ENCODE measurements around the gene TEX29.

The TEX29 gene

DNA sequence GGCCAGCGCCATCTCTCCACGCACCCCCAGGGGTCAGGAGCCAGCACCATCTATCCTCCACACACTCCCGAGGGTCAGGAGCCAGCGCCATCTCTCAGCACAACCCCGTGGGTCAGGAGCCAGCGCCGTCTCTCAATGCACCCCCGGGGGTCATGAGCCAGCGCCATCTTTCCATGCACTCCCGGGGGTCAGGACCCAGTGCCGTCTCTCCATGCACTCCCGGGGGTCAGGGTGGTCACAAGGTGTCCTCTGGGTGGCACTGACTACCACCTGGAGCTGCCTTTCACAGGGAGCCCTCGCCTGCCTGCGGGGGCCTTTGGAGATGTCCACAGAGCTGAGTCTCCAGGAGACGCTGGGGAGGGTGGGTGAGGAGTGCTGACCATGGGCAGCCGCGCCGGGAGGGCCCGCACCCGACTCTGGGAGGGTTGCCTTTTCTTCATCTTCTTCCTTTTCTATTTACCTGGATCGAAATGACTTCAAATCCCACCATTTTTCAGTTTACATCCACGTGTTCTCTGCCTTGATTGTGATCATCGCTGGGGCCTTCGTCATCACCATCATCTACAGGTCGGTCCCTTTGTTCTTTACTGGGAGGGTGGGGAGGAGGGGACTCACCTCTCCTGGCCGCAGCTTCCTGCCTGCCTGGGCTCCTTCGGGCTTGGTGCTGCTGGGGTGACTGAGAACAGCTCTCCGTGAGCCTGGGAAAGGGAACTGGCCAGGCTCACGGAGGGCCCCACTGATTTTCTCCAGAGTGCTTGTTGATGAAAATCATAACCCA is 19.1 kb downstream of the TEX29 start:
- no peak for DNase-seq (ENCODE audit: low read depth, low spot score)

DNA sequence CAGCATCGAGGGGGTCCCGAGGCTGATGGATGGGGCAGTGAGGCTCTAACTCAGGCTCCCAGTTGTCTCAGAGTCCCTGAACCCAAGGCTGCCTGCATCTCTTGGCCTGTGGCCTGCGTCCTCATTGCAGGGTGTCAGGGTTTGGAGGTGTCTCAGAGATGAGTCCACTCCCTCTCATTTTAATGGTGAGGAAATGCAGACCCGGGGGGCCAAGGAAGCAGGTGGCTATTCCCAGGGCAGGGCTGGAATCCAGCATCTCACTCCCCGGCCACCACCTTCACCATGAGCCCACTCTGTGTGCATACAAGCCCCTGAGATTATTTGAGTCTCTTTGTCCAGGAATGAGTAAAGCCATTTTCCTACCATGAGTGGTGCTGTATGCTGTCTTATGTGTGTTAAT is 21.4 kb downstream of the TEX29 start:
- DNase-seq (ENCODE audit: low read depth, low spot score) = no peak

- no peak for DNase-seq (ENCODE audit: low read depth, low spot score)
Observed at GRCh38 chr13:111342721-111343120, 22.3 kb downstream of the TEX29 start.

DNA sequence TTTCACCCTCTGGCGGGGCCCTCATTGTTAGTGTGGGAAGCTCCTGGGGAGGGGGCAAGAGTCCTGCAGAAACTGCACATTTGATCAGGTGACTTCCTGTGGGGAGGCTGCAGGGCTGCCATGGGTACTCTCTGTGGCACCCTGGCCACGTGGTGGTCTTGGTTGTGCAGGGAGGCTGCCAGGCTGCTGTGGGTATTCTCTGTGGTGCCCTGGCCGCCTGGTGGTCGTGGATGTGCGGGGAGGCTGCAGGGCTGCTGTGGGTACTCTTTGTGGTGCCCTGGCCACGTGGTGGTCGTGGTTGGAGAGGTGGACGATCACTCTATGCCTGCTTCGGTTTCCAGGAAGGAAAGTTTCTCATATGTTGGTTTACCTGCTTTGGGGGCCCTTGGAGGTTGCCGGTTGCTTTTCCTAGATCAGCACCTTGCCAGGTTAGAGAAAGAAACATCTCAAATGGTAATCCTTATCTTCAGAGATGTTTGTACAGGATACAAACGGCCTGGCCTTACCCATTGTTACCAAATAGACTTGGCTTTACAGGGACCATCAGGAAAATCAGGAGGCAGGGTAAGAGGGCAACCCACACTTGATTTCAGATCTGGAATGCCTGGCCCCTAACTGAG is 22.9 kb downstream of the TEX29 start:
- DNase-seq (ENCODE audit: low read depth, low spot score) = no peak

GRCh38 chr13:111344471-111345191 is 24.2 kb downstream of the TEX29 start:
- no peak for DNase-seq (ENCODE audit: low read depth, low spot score)

GRCh38 chr13:111345682-111346081 is 25.2 kb downstream of the TEX29 start:
- DNase-seq (ENCODE audit: low read depth, low spot score) = no peak

DNA sequence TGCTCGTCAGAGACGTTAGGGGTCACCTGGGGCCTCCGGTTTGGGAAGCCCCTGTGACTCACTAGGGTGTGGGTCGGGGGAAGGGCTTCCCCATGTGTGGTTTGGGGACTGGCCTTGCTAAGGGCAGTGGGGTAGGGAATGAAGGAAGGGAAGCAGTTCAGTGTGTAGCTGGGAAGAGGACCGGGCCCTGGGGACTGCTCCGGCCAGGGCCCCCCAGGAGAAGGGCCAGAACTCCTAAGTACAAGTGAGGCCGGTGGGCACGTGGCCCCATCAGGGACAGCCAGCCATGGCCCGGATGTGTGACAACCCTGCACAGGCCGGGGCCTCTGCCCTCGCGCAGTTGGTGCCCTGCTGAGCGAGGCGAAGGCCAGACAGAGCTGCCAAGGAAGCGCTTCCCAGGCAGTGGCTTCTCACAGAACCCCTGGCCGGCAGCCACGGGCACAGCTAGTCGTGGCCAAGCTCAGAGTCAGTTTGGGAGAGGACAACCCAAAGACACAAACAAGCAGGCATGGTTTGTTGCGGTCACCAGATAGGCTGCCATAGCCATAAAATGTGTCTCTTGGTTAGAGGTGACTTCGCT is 25.7 kb downstream of the TEX29 start:
- no peak for DNase-seq (ENCODE audit: low read depth, low spot score)

DNA sequence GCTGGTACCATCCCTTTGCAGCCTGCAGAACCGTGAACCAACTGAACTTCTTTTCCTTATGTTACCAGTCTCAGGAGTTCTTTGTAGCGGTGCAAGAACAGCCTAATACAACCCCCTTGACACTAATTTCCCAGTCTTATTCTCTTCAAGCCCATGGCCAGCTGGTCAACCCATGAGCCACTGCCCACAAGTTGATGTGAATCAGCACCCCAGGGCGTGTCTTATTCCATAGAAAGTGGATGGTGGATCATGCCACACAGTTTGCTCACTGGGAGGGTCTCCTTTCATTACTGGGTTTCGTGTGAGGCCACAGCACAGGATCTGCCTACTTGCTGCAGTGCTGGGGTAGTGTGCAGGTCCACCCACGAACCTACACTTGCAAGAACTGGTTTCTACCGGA is 27.0 kb downstream of the TEX29 start:
- no peak for DNase-seq (ENCODE audit: low read depth, low spot score)

- DNase-seq (ENCODE audit: low read depth, low spot score) = no peak
Observed at GRCh38 chr13:111353508-111353907, 33.1 kb downstream of the TEX29 start.

DNA sequence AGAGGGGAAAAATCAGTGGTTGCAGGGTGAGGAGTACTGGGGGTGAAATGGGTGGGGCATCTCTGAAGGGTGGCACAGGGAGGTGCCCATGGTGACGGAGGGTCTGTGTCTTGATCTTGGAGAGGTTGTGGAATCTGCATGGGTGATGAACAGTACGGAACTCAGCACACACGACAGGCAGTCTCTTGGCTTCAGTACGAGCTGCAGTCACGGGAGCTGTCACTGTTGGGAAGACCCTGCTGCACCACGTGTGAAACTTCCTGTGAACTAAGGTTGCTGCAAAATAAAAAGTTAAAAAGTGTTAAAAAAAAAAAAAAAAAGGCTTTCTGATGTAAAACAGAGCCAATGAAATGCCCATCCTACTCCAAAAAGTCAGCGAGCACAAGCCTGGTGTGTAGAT is 34.3 kb downstream of the TEX29 start:
- DNase-seq (ENCODE audit: low read depth, low spot score) = no peak

- no peak for DNase-seq (ENCODE audit: low read depth, low spot score)
Observed at GRCh38 chr13:111356795-111357194, 36.4 kb downstream of the TEX29 start.

- no peak for DNase-seq (ENCODE audit: low read depth, low spot score)
Observed at GRCh38 chr13:111359237-111359915, 38.9 kb downstream of the TEX29 start.

DNA sequence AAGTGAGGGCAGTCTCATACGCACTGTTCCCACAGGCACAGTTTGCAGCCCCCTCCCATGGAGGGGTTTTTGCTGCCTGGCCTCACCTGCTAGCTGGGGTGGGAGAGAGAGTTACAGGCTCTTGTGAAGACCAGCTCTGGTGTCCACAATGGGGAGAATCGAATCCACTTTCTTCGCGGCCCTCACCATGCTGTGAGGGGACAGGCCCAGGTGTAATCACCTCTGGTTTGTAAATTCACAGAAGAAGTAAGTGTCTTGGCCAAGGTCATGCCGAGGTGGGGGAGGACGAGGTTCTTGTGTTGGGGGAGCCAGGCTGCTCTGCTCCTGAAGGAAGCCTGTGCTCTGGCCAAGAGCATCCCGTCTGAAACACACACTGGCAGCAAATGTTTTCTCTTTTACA is 39.5 kb downstream of the TEX29 start:
- no peak for DNase-seq (ENCODE audit: low read depth, low spot score)

- no peak for DNase-seq (ENCODE audit: low read depth, low spot score)
Observed at GRCh38 chr13:111360452-111360851, 40.0 kb downstream of the TEX29 start.

- DNase-seq (ENCODE audit: low read depth, low spot score) = no peak
Observed at GRCh38 chr13:111361046-111361872, 40.8 kb downstream of the TEX29 start.

DNA sequence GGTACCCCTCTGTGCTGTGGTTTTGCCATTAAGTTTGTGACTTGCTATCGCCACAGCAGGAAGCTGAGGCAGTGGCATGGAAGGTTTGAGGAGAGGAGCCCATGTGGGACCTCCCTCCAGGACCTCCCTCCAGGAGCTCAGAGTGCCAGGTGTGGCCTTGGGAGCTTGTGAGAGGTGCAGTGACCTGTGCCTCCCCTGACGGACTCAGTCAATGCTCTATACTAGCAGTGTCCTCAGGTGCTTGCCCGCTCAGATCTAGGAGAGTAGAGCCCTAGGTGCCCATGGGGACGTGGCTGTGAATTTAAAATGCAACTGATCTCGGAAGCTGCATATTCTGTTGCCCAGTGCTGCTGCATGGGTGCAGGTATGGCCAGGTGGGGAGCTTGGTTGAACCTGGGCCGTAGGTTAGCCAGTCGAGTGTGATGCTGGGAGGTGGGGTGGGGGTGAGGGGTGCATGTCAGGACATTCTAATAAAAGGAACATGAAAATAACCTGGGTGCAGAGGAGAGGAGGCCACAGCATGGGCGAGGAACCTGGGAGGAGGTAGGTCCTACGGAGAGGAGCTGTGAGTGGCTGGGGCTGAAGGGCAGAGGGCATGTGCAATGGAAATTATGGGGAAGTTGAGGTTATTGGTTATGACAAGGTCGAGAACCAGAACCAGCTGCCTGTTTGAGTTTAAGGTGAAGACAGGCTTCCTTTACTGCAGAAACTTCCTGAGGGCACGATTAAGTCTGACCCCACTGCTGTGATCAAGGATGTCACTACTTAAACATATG is 41.6 kb downstream of the TEX29 start:
- DNase-seq (ENCODE audit: low read depth, low spot score) = no peak

DNA sequence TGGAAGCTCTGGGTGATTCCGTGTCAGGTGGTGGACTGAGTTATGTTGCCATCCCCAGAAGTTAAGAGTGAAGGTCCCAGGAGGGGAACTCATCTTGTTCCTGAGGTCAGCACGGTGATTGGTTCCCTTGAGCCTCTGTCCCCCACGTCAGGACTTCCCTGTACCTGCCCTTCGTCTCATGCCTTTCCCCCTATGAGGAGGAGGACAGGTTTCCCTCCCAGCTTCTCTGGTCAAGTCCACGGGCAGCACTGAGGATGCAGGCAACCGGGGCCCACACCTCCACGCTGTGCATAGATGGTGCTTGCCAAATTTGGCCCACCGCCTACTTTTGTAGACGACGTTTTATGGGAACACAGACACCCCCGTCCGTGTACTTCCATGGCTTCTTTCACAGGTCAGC is 42.7 kb downstream of the TEX29 start:
- DNase-seq (ENCODE audit: low read depth, low spot score) = no peak

DNA sequence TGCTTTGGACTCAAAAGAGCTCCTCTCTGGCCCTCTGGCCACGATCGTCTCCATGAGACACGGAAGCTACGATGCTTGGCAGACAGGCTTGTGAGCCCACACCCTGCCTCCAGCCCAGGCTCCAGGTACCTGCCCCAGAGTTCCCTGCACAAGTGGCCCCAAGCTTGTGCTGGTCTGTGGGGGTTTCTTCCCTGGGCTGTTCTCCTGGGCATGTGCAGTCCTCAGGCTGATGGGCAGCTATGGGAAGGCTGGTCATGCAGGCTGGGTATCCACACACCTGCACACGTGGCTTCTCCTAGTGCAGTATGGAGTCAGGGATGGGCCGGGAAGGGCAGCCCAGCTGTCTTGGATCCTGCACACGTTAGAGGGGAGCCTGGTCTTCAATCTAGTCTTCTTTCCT is 43.1 kb downstream of the TEX29 start:
- DNase-seq (ENCODE audit: low read depth, low spot score) = no peak

DNA sequence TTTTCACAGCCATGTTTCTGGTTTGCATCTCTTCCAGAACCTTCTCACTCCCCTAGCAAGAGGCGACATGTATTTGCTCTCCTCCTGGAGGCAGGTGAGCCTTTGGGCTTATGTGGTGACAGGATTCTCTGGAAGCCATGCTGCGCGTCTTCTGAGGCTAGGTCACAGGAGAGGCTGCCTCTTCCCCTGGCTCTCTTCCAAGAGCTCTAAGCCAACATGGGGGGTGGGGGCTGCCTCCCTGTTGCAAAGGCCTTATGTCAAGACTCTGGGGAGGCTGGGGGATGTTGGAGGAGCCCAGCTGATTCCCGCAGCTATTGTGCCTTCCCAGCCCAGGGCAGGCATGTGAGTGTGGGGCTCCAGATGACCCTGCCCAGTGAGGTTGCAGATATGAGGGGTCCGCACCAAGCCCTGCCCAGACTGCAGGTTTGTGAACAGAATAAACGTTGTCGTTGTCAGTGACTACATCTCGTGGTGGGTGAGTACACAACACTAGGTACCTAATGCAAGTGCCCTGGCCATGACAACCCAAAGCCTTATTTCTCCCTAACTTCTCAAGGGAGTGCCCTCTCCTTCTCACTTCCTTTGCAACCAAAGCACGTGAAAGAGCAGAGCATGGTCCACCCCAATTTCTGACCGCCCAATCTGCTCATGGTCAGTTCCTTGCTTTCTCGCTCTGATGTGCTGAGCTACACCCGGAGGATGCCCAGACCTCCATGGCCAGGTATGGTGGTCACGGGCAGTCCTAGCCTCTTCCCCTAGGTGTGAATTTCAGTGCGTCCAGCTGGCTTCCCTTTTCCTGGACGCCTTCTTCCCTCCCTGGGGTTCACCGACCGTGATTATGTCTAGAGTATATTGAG is 44.9 kb downstream of the TEX29 start:
- no peak for DNase-seq (ENCODE audit: low read depth, low spot score)

Measured in brain pericyte (primary cell).